WTC11 (cell line): ENCODE data around the gene ARHGAP23. TPM values are rescaled to one million over a fixed set of nuclear protein-coding genes. Genes with fewer than 3 reads are reported as not detected.
A peak's percentile ranks its signal among the peaks of the same experiment; 100 is the strongest.

Source experiments
- ATAC-seq: fragments of 200-7000 bp; cut with Tn5 transposase; 2 replicates; pipeline ENCODE4 v1.10.0; 2021; ENCODE audit warnings: mild to moderate bottlenecking, moderate library complexity
- CTCF ChIA-PET: fragments of 300-600 bp; sonication (Branson Sonifier 250); formaldehyde crosslinking; loops from one replicate; lab custom pipeline; 2021; ENCODE audit warnings: antibody characterized with exemption; lab: Charles Lee
- POLR2A ChIA-PET: fragments of 350-600 bp; sonication (Branson Sonifier 250); formaldehyde crosslinking; loops from one replicate; lab custom pipeline; 2021; ENCODE audit warnings: antibody characterized with exemption; lab: Charles Lee
- DNase-seq: peaks from one replicate; pipeline ENCODE4 v3.0.0; 2021; ENCODE audit warnings: low spot score
- H3K27ac Mint-ChIP-seq: 2 replicates; pipeline ENCODE4 v1.8.0; 2021; ENCODE audit warnings: mixed read lengths
- H3K27me3 Mint-ChIP-seq: 2 replicates; pipeline ENCODE4 v1.8.0; 2021; ENCODE audit warnings: low read depth, mild to moderate bottlenecking, moderate library complexity, mixed read lengths
- H3K36me3 Mint-ChIP-seq: 2 replicates; pipeline ENCODE4 v1.8.0; 2021; ENCODE audit warnings: mixed read lengths
- H3K4me1 Mint-ChIP-seq: 2 replicates; pipeline ENCODE4 v1.8.0; 2022; ENCODE audit warnings: mixed read lengths
- H3K4me3 Mint-ChIP-seq: 2 replicates; pipeline ENCODE4 v1.8.0; 2021; ENCODE audit warnings: mild to moderate bottlenecking, moderate library complexity, mixed read lengths
- H3K9me3 Mint-ChIP-seq: 2 replicates; pipeline ENCODE4 v1.8.0; 2021; ENCODE audit warnings: mixed read lengths
- ATF2 ChIP-seq: sonication (generic); formaldehyde crosslinking; IDR thresholded peaks from 2 replicates; pipeline ENCODE4 v1.8.1; 2022; ENCODE audit warnings: low read depth, missing genetic modification reagents, borderline replicate concordance
- CBFB ChIP-seq: sonication (generic); formaldehyde crosslinking; IDR thresholded peaks from 2 replicates; pipeline ENCODE4 v1.8.1; 2022; ENCODE audit warnings: mild to moderate bottlenecking, low read depth, missing genetic modification reagents
- E2F5 ChIP-seq: sonication (generic); formaldehyde crosslinking; IDR thresholded peaks from 2 replicates; pipeline ENCODE4 v1.8.1; 2022; ENCODE audit warnings: mild to moderate bottlenecking, moderate library complexity, missing genetic modification reagents
- FOXP4 ChIP-seq: sonication (generic); formaldehyde crosslinking; IDR thresholded peaks from 2 replicates; pipeline ENCODE4 v1.8.0; 2022; ENCODE audit warnings: mild to moderate bottlenecking, missing genetic modification reagents
- JUN ChIP-seq: sonication (generic); formaldehyde crosslinking; IDR thresholded peaks from 2 replicates; pipeline ENCODE4 v1.8.0; 2023; ENCODE audit warnings: mild to moderate bottlenecking, missing genetic modification reagents
- MYBL2 ChIP-seq: sonication (generic); formaldehyde crosslinking; IDR thresholded peaks from 2 replicates; pipeline ENCODE4 v1.8.1; 2023; ENCODE audit warnings: mild to moderate bottlenecking, moderate library complexity, missing genetic modification reagents
- NR1H2 ChIP-seq: sonication (generic); formaldehyde crosslinking; IDR thresholded peaks from 2 replicates; pipeline ENCODE4 v1.9.0; 2021; ENCODE audit warnings: mild to moderate bottlenecking, moderate library complexity, missing genetic modification reagents
- NR3C1 ChIP-seq: sonication (generic); formaldehyde crosslinking; conservative IDR thresholded peaks from 2 replicates; pipeline ENCODE4 v1.8.1; 2023; ENCODE audit warnings: low read depth, mild to moderate bottlenecking, missing genetic modification reagents
- RORB ChIP-seq: fragments of 250-450 bp; sonication (Bioruptor Pico); IDR thresholded peaks from 2 replicates; pipeline ENCODE4 v1.9.0; 2021; ENCODE audit warnings: mild to moderate bottlenecking
- SMAD3 ChIP-seq: sonication (generic); formaldehyde crosslinking; IDR thresholded peaks from 2 replicates; pipeline ENCODE4 v1.8.0; 2022; ENCODE audit warnings: missing genetic modification reagents, mild to moderate bottlenecking, borderline replicate concordance
- SP1 ChIP-seq: sonication (generic); formaldehyde crosslinking; conservative IDR thresholded peaks from 2 replicates; pipeline ENCODE4 v1.8.1; 2022; ENCODE audit warnings: missing genetic modification reagents
- TP53 ChIP-seq: sonication (generic); formaldehyde crosslinking; IDR thresholded peaks from 2 replicates; pipeline ENCODE4 v1.8.1; 2023; ENCODE audit warnings: mild to moderate bottlenecking, missing genetic modification reagents
- USF2 ChIP-seq: sonication (generic); formaldehyde crosslinking; IDR thresholded peaks from 2 replicates; pipeline ENCODE4 v1.8.1; 2023; ENCODE audit warnings: mild to moderate bottlenecking, missing genetic modification reagents, moderate library complexity
- ZMAT4 ChIP-seq: fragments of 250-450 bp; sonication (Bioruptor Pico); IDR thresholded peaks from 2 replicates; pipeline ENCODE4 v1.9.0; 2021; ENCODE audit warnings: mild to moderate bottlenecking
- ZNF138 ChIP-seq: sonication (generic); formaldehyde crosslinking; conservative IDR thresholded peaks from 2 replicates; pipeline ENCODE4 v1.8.1; 2022; ENCODE audit warnings: mild to moderate bottlenecking, moderate library complexity, missing genetic modification reagents
- ZNF263 ChIP-seq: sonication (generic); formaldehyde crosslinking; IDR thresholded peaks from 2 replicates; pipeline ENCODE4 v1.8.1; 2022; ENCODE audit warnings: low read depth, mild to moderate bottlenecking, moderate library complexity, missing genetic modification reagents
- ZNF317 ChIP-seq: sonication (generic); formaldehyde crosslinking; IDR thresholded peaks from 2 replicates; pipeline ENCODE4 v1.8.1; 2023; ENCODE audit warnings: low read depth, mild to moderate bottlenecking, moderate library complexity, missing genetic modification reagents, borderline replicate concordance
- ZNF423 ChIP-seq: fragments of 250-450 bp; sonication (Bioruptor Pico); IDR thresholded peaks from 2 replicates; pipeline ENCODE4 v2.1.2; 2022; ENCODE audit warnings: mild to moderate bottlenecking, moderate library complexity
- total RNA-seq: library from RNA; stranded (reverse); gene quantifications from 3 replicates; pipeline ENCODE4 v1.2.3, GENCODE V29; 2021

The ARHGAP23 gene
- total RNA-seq, 1 experiment from 2014 or later: 66.0 TPM

- Mint-ChIP-seq H3K36me3 (peaks cover 28% of the 10 kb centered on the region), H3K4me3 (no peak overlapping the region), H3K27me3 (peaks cover 7% of the 10 kb centered on the region; the same call in 1 of the 2 replicates), H3K4me1 (peaks cover 20% of the 10 kb centered on the region), H3K9me3 (no peaks in the 10 kb centered on the region), H3K27ac (no peak overlapping the region)
- CTCF ChIA-PET: interaction anchor here (0.6 kb wide), 1 partner anchor 61 kb away, joined by 3 read pairs; no protein-coding TSS in a partner anchor
- no peak for DNase-seq
- TF ChIP-seq ZNF263 (CRISPR knock-in tag) (no peak), NR3C1 (CRISPR knock-in tag) (no peak), USF2 (CRISPR knock-in tag) (no peak), MYBL2 (CRISPR knock-in tag) (no peak), ZNF317 (CRISPR knock-in tag) (no peak)
- ATAC-seq: no peak
- POLR2A ChIA-PET: no interaction called here
Observed at GRCh38 chr17:38504216-38504615, 76.0 kb downstream of the ARHGAP23 start.

- ChIA-PET CTCF (interaction anchor here (1.1 to 7.3 kb wide), 7 partner anchors 11 to 161 kb away, joined by 3 to 74 read pairs (median 31); partner anchors contain the start of gene SRCIN1), POLR2A (interaction anchor here (1.2 kb wide), 1 partner anchor 51 kb away, joined by 3 read pairs; no protein-coding TSS in a partner anchor)
- Mint-ChIP-seq H3K27me3 (peaks cover 30% of the 10 kb centered on the region), H3K36me3 (peaks cover 21% of the 10 kb centered on the region), H3K4me3 (no peak overlapping the region), H3K9me3 (no peaks in the 10 kb centered on the region), H3K4me1 (peaks cover 33% of the 10 kb centered on the region), H3K27ac (peak overlapping the region; percentile 63)
- no peak for DNase-seq
- TF ChIP-seq SMAD3 (CRISPR knock-in tag) (no peak), ZNF138 (CRISPR knock-in tag) (no peak), SP1 (CRISPR knock-in tag) (no peak), NR1H2 (CRISPR knock-in tag) (no peak), RORB (CRISPR knock-in tag) (no peak), ZMAT4 (CRISPR knock-in tag) (no peak), JUN (CRISPR knock-in tag) (no peak), ATF2 (no peak), ZNF423 (no peak), E2F5 (CRISPR knock-in tag) (no peak), CBFB (CRISPR knock-in tag) (no peak), FOXP4 (CRISPR knock-in tag) (no peak), TP53 (CRISPR knock-in tag) (no peak)
- no peak for ATAC-seq
Observed at GRCh38 chr17:38507436-38507835, 79.2 kb downstream of the ARHGAP23 start.
